ENCODE data around the gene MARK2. TPM values are rescaled to one million over a fixed set of nuclear protein-coding genes. Genes with fewer than 3 reads are reported as not detected.

Gene MARK2
- total RNA-seq, 1 experiment from 2014 or later: 22.1 TPM

DNA sequence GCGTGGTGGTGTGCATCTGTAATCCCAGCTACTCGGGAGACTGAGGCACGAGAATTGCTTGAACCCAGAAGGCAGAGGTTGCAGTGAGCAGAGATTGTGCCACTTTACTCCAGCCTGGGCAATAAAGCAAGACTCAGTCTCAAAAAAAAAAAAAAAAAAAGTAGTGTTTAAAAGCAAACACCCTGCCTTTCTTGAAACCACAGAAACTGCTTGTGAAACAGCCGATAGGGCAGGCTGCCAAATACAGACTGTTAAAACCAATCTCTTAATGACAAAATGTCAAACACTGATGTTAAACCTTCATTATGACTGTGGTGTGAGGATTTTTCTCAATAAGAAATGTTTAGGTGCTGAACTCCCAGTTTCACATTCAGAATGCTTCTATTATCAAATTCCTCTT is 27.3 kb downstream of the MARK2 start:
- no peak overlapping the region for H3K9ac ChIP-seq (ENCODE audit: low read length)
- H3K79me2 ChIP-seq (ENCODE audit: low read length): peaks cover 90% of the 10 kb centered on the region
- H3K27ac ChIP-seq (ENCODE audit: low read length): no peak overlapping the region
- no peak overlapping the region for H3K4me3 ChIP-seq (ENCODE audit: low read length)
- DNase-seq: no peak
- H3K36me3 ChIP-seq (ENCODE audit: insufficient read depth, low read length): peaks cover 20% of the 10 kb centered on the region
- no peak overlapping the region for H2AFZ ChIP-seq (ENCODE audit: low read length)
- no peak overlapping the region for H3K4me2 ChIP-seq (ENCODE audit: low read depth, low read length, poor library complexity, severe bottlenecking)
- H4K20me1 ChIP-seq (ENCODE audit: insufficient read depth, low read depth, low read length): peaks cover 23% of the 10 kb centered on the region; the same call in 1 of the 2 replicates
- H3K4me1 ChIP-seq (ENCODE audit: low read length): no peaks in the 10 kb centered on the region; the same call in 1 of the 2 replicates
- H3K9me2 ChIP-seq (replicated peaks; ENCODE audit: insufficient read depth, low read length): no peaks in the 10 kb centered on the region
- no peaks in the 10 kb centered on the region for H3K27me3 ChIP-seq (ENCODE audit: low read length)
- no peaks in the 10 kb centered on the region for H3K9me3 ChIP-seq (ENCODE audit: low read length)

DNA sequence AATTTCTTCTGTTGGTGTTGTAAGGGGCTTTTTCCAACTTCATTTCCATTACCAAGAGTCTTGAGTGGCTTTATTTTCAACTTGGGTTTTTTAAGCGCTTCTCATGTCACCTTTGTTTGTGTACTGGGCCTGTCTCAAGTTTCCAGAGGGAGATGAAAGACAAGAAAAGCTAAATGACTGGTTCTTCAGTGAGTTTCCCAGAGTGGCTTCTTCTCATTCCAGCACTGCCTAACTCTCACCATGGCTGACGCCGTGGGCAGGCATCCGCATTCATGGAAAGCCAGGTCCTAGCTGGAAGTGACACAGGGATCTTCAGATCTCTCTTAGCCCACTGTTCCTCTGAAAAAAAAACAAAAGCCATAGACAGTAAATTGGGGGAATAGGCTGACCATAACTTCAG is 28.6 kb downstream of the MARK2 start:
- peaks cover 16% of the 10 kb centered on the region for H3K36me3 ChIP-seq (ENCODE audit: insufficient read depth, low read length)
- no peaks in the 10 kb centered on the region for H3K9me2 ChIP-seq (replicated peaks; ENCODE audit: insufficient read depth, low read length)
- H3K9ac ChIP-seq (ENCODE audit: low read length): no peak overlapping the region
- DNase-seq: no peak
- H3K27me3 ChIP-seq (ENCODE audit: low read length): no peaks in the 10 kb centered on the region
- no peak overlapping the region for H3K4me3 ChIP-seq (ENCODE audit: low read length)
- H4K20me1 ChIP-seq (ENCODE audit: insufficient read depth, low read depth, low read length): peaks cover 31% of the 10 kb centered on the region; the same call in 1 of the 2 replicates
- no peak overlapping the region for H3K27ac ChIP-seq (ENCODE audit: low read length)
- no peak overlapping the region for H2AFZ ChIP-seq (ENCODE audit: low read length)
- H3K9me3 ChIP-seq (ENCODE audit: low read length): no peaks in the 10 kb centered on the region
- H3K4me1 ChIP-seq (ENCODE audit: low read length): peaks cover 3% of the 10 kb centered on the region
- H3K79me2 ChIP-seq (ENCODE audit: low read length): peaks cover 88% of the 10 kb centered on the region
- H3K4me2 ChIP-seq (ENCODE audit: low read depth, low read length, poor library complexity, severe bottlenecking): no peak overlapping the region

- Histone ChIP-seq H2AFZ (ENCODE audit: low read length) (no peak overlapping the region), H3K79me2 (ENCODE audit: low read length) (peaks cover 89% of the 10 kb centered on the region), H3K9ac (ENCODE audit: low read length) (no peak overlapping the region), H3K4me1 (ENCODE audit: low read length) (peaks cover 3% of the 10 kb centered on the region), H3K36me3 (ENCODE audit: insufficient read depth, low read length) (peaks cover 16% of the 10 kb centered on the region), H3K9me3 (ENCODE audit: low read length) (no peaks in the 10 kb centered on the region), H4K20me1 (ENCODE audit: insufficient read depth, low read depth, low read length) (peaks cover 36% of the 10 kb centered on the region; the same call in 1 of the 2 replicates), H3K4me3 (ENCODE audit: low read length) (no peak overlapping the region), H3K4me2 (ENCODE audit: low read depth, low read length, poor library complexity, severe bottlenecking) (no peak overlapping the region), H3K27ac (ENCODE audit: low read length) (no peak overlapping the region), H3K27me3 (ENCODE audit: low read length) (no peaks in the 10 kb centered on the region), H3K9me2 (replicated peaks; ENCODE audit: insufficient read depth, low read length) (no peaks in the 10 kb centered on the region)
- no peak for DNase-seq
Observed at GRCh38 chr11:63868399-63869064, 29.6 kb downstream of the MARK2 start.

- no peak overlapping the region for H3K9ac ChIP-seq (ENCODE audit: low read length)
- H2AFZ ChIP-seq (ENCODE audit: low read length): no peak overlapping the region
- no peak overlapping the region for H3K4me2 ChIP-seq (ENCODE audit: low read depth, low read length, poor library complexity, severe bottlenecking)
- DNase-seq: no peak
- peaks cover 16% of the 10 kb centered on the region for H3K36me3 ChIP-seq (ENCODE audit: insufficient read depth, low read length)
- H3K4me1 ChIP-seq (ENCODE audit: low read length): peaks cover 3% of the 10 kb centered on the region
- H3K4me3 ChIP-seq (ENCODE audit: low read length): no peak overlapping the region
- no peaks in the 10 kb centered on the region for H3K27me3 ChIP-seq (ENCODE audit: low read length)
- peaks cover 94% of the 10 kb centered on the region for H3K79me2 ChIP-seq (ENCODE audit: low read length)
- H3K9me3 ChIP-seq (ENCODE audit: low read length): no peaks in the 10 kb centered on the region
- no peak overlapping the region for H3K27ac ChIP-seq (ENCODE audit: low read length)
- H3K9me2 ChIP-seq (replicated peaks; ENCODE audit: insufficient read depth, low read length): no peaks in the 10 kb centered on the region
- H4K20me1 ChIP-seq (ENCODE audit: insufficient read depth, low read depth, low read length): peaks cover 41% of the 10 kb centered on the region; the same call in 1 of the 2 replicates
Observed at GRCh38 chr11:63869171-63869591, 30.3 kb downstream of the MARK2 start.

GRCh38 chr11:63869683-63870082 is 30.8 kb downstream of the MARK2 start:
- DNase-seq: no peak
- Histone ChIP-seq H2AFZ (ENCODE audit: low read length) (no peak overlapping the region), H3K79me2 (ENCODE audit: low read length) (peaks cover 95% of the 10 kb centered on the region), H3K27me3 (ENCODE audit: low read length) (no peaks in the 10 kb centered on the region), H3K4me3 (ENCODE audit: low read length) (no peak overlapping the region), H3K4me1 (ENCODE audit: low read length) (peaks cover 3% of the 10 kb centered on the region), H3K27ac (ENCODE audit: low read length) (no peak overlapping the region), H3K9ac (ENCODE audit: low read length) (no peak overlapping the region), H3K36me3 (ENCODE audit: insufficient read depth, low read length) (peaks cover 16% of the 10 kb centered on the region), H3K4me2 (ENCODE audit: low read depth, low read length, poor library complexity, severe bottlenecking) (no peak overlapping the region), H3K9me3 (ENCODE audit: low read length) (no peaks in the 10 kb centered on the region), H3K9me2 (replicated peaks; ENCODE audit: insufficient read depth, low read length) (no peaks in the 10 kb centered on the region), H4K20me1 (ENCODE audit: insufficient read depth, low read depth, low read length) (peaks cover 46% of the 10 kb centered on the region)

DNA sequence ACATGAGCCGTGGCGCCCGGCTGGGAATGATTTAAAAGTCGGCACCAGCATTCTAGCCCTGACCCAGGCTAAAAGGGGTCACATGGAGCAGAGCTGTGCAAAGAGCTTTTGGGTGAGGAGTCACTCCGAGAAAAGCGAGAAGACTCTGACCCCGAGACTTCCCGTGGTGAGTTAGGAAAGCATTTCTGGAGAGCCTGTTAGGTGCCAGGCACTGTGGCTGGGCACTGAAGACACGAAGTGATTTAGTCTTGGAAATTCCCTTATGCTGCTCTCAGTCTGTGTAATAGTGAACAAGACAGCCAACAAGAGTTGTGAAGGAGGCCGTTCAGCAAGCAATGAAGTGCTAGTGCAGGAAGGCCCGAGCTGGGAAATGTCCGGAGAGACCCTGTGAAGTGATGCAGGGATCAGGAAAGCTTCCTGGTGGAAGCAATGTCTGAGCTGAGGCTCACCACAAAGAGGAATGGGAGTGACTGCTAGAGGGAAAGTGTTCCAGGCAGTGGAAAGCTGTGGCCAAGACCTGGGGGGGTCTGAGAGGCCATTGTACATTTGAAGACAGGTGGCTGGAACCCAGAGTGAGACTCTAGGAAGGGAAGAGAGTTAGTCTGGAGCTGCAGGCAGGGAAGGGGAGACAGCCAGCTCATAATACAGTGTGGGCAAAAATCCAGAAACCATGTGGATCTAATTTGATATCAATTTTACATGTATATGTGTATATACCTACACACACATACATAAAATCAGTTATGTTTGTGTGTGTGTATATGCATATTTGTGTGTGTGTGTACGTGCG is 31.6 kb downstream of the MARK2 start:
- Histone ChIP-seq H2AFZ (ENCODE audit: low read length) (no peak overlapping the region), H3K27ac (ENCODE audit: low read length) (no peak overlapping the region), H3K9ac (ENCODE audit: low read length) (no peak overlapping the region), H3K9me2 (replicated peaks; ENCODE audit: insufficient read depth, low read length) (no peaks in the 10 kb centered on the region), H3K27me3 (ENCODE audit: low read length) (no peaks in the 10 kb centered on the region), H3K4me1 (ENCODE audit: low read length) (peaks cover 3% of the 10 kb centered on the region), H3K79me2 (ENCODE audit: low read length) (peaks cover 96% of the 10 kb centered on the region), H3K4me3 (ENCODE audit: low read length) (no peak overlapping the region), H3K4me2 (ENCODE audit: low read depth, low read length, poor library complexity, severe bottlenecking) (no peak overlapping the region), H3K9me3 (ENCODE audit: low read length) (no peaks in the 10 kb centered on the region), H4K20me1 (ENCODE audit: insufficient read depth, low read depth, low read length) (peaks cover 50% of the 10 kb centered on the region), H3K36me3 (ENCODE audit: insufficient read depth, low read length) (peaks cover 11% of the 10 kb centered on the region)
- DNase-seq: no peak

- Histone ChIP-seq H3K36me3 (ENCODE audit: insufficient read depth, low read length) (peaks cover 10% of the 10 kb centered on the region), H4K20me1 (ENCODE audit: insufficient read depth, low read depth, low read length) (peaks cover 61% of the 10 kb centered on the region), H3K27ac (ENCODE audit: low read length) (no peak overlapping the region), H3K79me2 (ENCODE audit: low read length) (peaks cover 96% of the 10 kb centered on the region), H3K4me3 (ENCODE audit: low read length) (no peak overlapping the region), H3K4me2 (ENCODE audit: low read depth, low read length, poor library complexity, severe bottlenecking) (no peak overlapping the region), H3K27me3 (ENCODE audit: low read length) (no peaks in the 10 kb centered on the region), H3K9me2 (replicated peaks; ENCODE audit: insufficient read depth, low read length) (no peaks in the 10 kb centered on the region), H3K4me1 (ENCODE audit: low read length) (peaks cover 3% of the 10 kb centered on the region; the same call in 1 of the 2 replicates), H3K9ac (ENCODE audit: low read length) (no peak overlapping the region), H3K9me3 (ENCODE audit: low read length) (no peaks in the 10 kb centered on the region), H2AFZ (ENCODE audit: low read length) (no peak overlapping the region)
- DNase-seq: peak; percentile 76
Observed at GRCh38 chr11:63871962-63872799, 33.3 kb downstream of the MARK2 start.

DNA sequence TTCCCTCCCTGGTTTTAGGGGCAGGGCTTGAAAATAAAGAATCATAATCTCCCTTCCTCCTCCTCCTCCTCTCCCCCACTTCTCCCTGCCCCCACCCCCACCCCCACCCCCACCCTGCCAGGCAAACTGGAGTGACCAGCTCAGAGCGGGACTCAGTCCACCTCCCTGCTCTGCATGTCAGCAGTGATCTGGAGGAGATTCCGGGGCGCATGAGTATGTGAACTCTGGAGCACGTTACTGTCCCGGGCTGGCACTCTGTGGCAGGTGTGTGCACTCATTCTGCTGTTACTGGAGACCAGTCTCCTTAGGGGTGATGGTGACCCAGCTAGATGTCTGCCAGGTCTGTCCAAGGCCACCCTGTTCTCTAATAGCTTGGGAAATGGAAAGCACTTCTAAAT is 33.9 kb downstream of the MARK2 start:
- Histone ChIP-seq H3K27me3 (ENCODE audit: low read length) (no peaks in the 10 kb centered on the region), H3K9me3 (ENCODE audit: low read length) (no peaks in the 10 kb centered on the region), H3K4me2 (ENCODE audit: low read depth, low read length, poor library complexity, severe bottlenecking) (no peak overlapping the region), H3K36me3 (ENCODE audit: insufficient read depth, low read length) (peaks cover 5% of the 10 kb centered on the region), H3K4me3 (ENCODE audit: low read length) (no peak overlapping the region), H3K27ac (ENCODE audit: low read length) (no peak overlapping the region), H3K79me2 (ENCODE audit: low read length) (peaks cover 96% of the 10 kb centered on the region), H3K9ac (ENCODE audit: low read length) (no peak overlapping the region), H3K9me2 (replicated peaks; ENCODE audit: insufficient read depth, low read length) (no peaks in the 10 kb centered on the region), H4K20me1 (ENCODE audit: insufficient read depth, low read depth, low read length) (peaks cover 61% of the 10 kb centered on the region), H2AFZ (ENCODE audit: low read length) (no peak overlapping the region), H3K4me1 (ENCODE audit: low read length) (peaks cover 3% of the 10 kb centered on the region; the same call in 1 of the 2 replicates)
- DNase-seq: no peak
